ENCODE data around the gene DDIT3. TPM values are rescaled to one million over a fixed set of nuclear protein-coding genes. Genes with fewer than 3 reads are reported as not detected.
"Not testable (repeated sequence)": the region's sequence is repeated elsewhere in the genome, so short reads cannot be mapped to it uniquely, and the experiment has no call there.

DDIT3 gene, protein sequence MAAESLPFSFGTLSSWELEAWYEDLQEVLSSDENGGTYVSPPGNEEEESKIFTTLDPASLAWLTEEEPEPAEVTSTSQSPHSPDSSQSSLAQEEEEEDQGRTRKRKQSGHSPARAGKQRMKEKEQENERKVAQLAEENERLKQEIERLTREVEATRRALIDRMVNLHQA
- 10 to 100 TPM; 20.0 to 31.7 TPM for total RNA-seq
- long read RNA-seq, transcript DDIT3-201 (4 exons, 906 nt), result major isoform, 6 of 8 reads
- long read RNA-seq, partial matches to known transcripts, result 0 of 8 reads
- long read RNA-seq, other reads (novel, unspliced or antisense), result 0 of 8 reads

DNA sequence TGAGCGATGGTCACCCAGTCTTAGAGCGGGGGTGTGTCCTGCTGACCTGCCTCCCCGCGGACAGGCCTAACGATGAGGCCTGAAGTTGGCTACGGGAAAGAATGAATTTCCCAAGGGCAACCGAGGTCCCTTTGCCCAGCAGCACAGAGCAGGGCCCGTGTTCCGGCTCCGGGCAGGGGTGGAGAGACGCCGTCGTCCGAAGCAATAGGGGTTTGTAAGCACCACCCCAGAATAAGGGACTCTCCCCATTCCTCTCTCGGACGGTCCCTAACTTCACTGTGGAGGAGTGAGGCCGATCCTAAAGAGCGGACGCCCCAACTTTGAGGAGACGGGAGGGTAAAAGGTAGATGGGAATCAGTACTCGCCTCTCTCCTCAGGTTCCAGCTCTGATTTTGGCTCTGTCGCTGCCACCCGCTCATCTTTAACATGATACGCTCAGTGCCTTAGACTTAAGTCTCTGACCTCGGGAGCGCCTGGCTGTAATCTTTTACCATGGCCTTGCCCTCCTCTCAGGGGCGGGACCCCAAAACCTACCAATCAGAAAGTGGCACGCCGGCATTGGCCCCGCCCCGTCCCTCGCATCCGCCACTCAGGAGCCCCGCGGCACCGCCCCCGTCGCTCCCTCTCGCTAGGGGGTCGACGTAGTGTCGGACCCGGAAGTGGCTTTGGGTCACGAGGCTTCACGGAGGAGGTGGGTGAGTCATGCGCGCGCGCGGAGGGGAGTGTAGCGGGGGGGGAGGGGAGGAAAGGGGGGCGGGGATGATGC lies at the start of gene DDIT3:
TSS of gene DDIT3 (minus strand) at position 462 of the 766 bp plus-strand sequence. CDS start 3,108 bp downstream, outside the sequence.
- intact Hi-C loops (cut with DNase I), result no loop called here
- DNase-seq (peak; percentile 100), ATAC-seq (peak; percentile 84 to 89)

DNA sequence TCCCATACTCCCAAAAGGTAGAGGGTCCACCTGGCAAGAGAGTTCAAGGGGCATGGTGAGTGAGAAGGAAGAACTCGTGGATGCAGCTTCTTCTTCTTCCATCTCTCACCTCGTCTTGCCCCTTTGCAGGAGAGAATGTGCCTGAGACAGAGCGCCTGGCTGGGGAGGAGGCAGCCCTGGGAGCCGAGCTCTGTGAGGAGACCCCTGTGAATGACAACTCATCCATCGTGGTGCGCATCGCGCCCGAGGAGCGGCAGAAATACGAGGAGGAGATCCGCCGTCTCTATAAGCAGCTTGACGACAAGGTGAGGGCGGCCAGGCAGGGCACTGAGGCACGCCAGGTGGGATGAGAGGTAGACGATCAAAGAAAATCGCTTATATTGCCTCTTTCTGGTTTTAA lies 49.5 kb upstream of the DDIT3 start:
- intact Hi-C loops (cut with DNase I), result no loop called here
- no peak for ATAC-seq
- DNase-seq, result no peak

DNA sequence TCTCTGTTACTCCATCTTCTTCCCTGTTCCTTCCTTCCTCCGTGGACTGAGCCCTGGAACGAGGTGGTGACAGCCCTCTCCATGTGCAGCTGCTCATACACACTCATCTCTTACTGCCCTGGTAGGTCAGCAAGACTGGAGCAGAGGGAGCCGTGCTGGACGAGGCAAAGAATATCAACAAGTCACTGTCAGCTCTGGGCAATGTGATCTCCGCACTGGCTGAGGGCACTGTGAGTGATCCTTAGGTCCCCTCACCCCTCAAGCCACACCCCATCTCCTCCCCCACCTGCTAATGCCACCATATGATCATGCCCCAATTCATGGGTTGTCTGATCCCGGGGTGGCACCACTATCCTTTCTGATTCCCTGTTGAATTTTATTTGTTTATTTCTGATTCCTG lies 48.5 kb upstream of the DDIT3 start:
- ATAC-seq (no peak), DNase-seq (no peak)
- intact Hi-C loops (cut with DNase I), result no loop called here

DNA sequence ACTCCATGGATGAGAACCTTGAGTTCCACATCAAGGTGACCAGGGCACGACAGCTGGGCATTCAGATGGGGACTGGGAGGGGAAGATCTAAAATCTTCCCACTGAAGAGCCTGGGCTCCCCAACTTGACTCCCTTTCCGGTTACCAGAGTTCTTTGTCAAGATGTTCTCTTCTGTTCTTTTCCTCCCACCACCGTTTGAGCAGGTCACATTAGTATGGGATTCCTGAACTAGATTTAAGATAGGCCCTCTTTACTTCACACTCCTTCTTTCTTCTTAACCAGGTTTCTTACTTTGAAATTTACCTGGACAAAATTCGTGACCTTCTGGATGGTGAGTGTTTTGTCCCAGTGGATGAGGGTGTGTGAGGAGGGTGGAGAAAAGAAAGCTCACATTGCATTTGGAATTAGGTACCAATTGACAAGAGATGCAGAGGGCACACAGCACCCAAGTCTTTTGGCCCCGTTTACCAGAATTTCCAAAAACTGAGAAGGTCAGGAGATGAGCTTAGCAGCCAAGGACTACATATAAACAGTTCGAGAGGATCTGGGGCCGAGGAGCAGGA lies 43.9 kb upstream of the DDIT3 start:
- no peak for DNase-seq
- intact Hi-C loops (cut with DNase I), result no loop called here
- ATAC-seq, result no peak

DNA sequence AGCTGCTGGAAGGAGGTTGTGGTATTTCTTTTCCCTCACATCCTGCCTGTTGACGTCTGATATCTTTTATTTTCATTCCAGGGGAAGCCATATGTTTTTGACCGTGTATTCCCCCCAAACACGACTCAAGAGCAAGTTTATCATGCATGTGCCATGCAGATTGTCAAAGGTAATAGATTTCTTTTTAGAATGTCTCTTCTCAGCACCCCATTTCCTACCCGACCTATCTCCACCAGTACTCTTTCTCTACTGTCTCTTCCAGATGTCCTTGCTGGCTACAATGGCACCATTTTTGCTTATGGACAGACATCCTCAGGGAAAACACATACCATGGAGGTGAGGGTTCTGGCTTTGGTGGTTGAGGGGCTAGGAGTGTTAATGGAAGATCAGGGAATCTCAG lies 43.0 kb upstream of the DDIT3 start:
- ATAC-seq, result no peak
- no peak for DNase-seq
- intact Hi-C loops (cut with DNase I), result no loop called here

DNA sequence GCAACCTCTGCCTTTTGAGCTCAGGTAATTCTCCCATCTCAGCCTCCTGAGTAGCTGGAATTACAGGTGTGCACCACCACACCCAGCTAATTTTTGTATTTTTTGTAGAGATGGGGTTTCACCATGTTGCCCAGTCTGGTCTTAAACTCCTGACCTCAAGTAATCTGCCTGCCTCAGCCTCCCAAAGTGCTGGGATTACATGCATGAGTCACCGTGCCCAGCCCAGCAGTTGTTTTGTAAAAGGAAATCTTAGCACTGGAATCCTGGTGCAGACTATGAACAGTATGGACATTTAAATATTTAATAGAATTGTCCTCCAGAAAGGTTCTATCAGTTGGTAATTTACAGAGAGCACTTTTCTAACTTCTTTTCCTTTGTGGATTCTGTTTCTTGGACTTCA lies 40.8 kb upstream of the DDIT3 start:
- intact Hi-C loops (cut with DNase I); ATAC-seq; DNase-seq: not testable (repeated sequence)

DNA sequence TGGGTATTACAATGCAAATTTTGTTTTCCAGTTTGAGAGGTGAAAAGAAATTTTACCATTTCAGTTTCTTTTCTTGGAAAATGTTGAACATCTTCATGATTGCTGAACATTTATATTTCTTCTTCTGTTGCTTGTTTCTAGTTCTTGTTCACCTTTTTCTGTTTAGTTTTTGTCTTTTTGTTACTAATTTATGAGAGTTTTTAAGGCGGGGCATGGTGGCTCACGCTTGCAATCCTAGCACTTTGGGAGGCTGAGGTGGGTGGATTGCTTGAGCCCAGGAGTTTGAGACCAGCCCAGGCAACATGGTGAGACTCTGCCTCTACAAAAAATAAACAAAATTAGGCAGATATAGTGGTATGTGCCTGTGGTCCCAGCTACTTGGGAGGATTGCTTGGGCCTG lies 40.2 kb upstream of the DDIT3 start:
- ATAC-seq, result no peak
- no peak for DNase-seq
- intact Hi-C loops (cut with DNase I), result no loop called here

DNA sequence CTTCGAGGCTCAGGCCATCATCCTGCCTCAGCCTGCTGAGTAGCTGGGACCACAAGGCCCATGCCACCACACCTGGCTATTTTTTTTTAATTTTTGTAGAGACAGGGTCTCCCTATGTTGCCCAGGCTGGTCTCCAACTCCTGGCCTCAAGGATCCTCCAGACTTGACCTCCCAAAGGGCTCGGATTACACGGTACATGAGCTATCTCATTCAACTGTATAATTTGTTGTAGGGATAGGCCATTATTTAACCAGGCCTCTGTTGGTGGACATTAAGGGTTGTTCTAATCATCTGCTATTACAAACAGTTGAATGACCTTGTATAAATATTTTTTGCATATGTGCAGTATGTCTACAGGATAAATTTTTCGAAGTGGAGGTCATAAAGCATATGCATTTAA lies 38.5 kb upstream of the DDIT3 start:
- ATAC-seq (no peak), DNase-seq (no peak)
- intact Hi-C loops (cut with DNase I), result no loop called here

DNA sequence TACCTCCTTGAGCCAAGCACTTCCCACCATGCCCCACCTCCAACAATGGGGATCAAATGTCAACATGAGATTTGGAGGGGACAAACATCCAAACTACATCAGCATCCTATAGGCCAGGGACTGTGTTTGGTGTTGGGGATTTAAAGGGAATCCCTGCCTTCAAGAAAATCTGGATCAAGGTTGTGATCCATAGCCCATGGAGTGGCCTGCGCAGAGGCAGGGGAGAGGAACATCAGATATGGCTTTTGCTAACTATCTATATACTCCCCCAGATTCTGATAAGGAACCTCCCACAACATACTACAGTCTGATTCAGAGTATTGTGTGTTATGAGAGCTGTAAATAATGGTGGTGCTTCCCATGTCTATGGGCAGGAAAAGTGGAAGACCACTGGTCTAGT lies 34.6 kb upstream of the DDIT3 start:
- ATAC-seq, result no peak
- DNase-seq, result no peak
- intact Hi-C loops (cut with DNase I), result no loop called here

DNA sequence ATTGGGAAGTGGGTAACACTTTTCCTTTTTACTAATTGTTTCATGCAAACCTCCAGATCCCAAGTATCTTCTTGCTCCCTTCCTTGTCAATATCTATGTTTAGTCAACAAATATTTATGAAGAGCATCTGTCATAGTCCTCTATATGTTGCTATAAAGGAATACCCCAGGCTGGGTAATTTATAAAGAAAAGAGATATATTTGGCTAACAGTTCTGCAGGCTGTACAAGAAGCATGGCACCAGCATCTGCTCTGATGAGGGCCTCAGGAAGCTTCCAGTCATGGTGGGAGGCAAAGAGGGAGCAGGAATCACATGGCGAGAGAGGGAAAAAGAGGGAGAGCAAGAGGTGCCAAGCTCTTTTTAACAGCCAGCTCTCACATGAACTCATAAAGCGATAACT lies 34.1 kb upstream of the DDIT3 start:
- DNase-seq (no peak), ATAC-seq (no peak)
- intact Hi-C loops (cut with DNase I), result no loop called here

DNA sequence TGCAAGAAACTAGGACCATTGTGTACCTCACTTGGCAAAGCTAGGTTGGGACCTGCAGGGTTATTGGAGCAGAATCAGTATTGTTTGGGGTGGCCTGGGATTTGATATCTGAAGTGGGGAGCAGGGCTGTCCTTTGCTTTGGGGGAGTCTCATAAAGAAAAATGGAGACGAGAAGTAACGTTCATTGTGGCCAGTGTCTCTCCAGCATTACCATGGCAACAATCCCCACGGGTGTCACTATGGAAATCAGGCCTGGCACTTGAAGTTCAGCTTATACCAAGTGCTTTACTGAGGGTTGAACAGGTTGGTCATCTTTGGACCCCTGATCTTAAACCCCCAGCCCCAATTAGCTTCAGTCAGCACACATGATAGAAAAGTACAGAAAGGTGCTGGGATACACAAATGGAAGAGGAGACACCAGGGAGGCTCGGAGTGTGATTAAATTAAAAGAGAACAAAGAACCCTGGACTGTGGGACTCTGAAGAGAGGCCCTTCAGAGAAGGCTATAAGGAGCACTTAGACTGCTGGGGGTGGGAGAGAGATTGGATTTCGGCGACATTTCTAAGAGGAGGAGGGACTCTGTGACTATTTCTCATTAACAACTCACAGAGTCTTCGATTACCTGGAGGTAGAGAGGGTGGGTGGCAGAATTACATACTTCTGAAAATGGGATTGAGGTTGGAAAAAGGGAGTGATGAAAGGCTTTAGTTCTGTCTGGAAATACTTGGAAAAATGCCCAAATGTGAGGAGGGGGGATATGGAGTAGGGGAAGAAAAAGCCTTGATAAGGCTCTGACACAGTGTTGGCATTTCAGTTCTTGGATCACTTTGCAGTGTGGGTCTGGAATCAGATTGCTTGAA lies 33.3 kb upstream of the DDIT3 start:
- no peak for DNase-seq
- intact Hi-C loops (cut with DNase I), result no loop called here
- ATAC-seq, result no peak

DNA sequence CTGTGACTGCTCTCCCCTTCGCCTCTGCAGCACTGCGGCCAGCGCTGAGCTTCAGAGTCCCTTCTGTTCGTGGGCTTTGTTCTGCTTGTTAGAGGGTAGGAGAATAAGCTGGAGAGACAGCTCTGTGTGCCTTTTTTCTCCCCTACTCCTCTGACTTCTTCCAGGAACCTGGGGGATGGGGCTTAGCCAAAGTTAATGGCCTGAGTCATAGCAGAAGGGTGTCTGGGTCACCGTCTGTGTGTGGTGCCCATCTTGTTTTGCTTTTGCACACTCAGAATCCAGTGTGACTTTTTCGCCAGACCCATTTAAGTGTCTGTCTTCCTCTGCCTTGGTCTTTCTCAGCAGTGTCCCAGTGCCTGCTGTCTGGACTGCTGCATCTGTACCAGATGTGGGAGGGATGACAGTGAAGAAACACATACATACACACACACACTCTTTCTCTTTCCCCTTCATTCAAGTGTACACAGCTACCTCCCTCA lies 32.6 kb upstream of the DDIT3 start:
- intact Hi-C loops (cut with DNase I), result no loop called here
- DNase-seq (no peak), ATAC-seq (no peak)

DNA sequence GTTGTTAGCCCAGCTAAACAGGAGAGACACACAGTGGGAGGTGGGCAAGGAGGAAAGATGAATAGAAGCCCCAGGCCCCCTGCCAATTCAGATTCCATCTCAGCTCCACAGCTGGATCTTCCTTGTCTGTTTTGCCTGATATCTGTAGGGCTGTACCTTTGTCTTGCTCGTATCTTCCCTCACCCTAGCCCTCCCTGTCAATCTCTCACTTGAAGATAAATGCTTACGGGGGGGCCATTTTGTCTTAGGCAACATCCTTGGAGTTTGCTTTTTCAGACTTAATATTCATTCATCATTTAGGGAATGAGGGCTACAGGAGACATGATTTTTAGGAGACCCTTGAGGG lies 32.0 kb upstream of the DDIT3 start:
- no peak for DNase-seq
- no peak for ATAC-seq
- intact Hi-C loops (cut with DNase I), result no loop called here

DNA sequence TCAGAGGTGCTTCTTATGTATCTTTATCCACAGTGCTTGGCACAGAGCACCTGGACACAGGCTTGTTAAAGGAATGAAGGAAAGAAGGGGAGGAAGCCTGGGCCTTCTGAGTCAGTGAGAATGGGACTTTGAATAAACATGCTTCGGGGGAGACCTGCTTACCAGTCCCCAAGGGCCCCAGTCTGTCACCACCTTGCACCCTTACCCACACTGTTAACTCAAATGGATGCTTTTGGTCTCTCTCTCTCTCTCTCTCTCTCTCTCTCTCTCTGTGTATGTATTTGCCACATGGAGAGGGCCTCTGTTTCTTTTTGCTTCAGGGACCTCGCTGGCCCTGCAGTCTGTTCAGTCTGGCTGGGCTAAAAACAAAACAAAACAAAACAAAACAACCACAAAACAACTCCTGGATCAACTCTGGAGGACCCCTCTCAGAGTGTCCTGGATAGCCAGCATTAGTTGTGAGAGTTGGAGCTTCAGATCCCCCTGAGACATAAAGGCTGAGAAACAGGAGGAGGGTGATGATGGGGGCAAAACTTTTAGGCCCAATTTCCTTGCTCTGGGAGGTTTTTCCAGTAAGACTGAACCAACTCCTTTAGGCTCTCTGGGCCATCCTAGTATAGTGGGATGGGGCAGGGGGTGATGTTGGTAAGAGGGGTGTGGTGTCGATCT lies 31.5 kb upstream of the DDIT3 start:
- intact Hi-C loops (cut with DNase I), result no loop called here
- ATAC-seq (no peak), DNase-seq (no peak)

DNA sequence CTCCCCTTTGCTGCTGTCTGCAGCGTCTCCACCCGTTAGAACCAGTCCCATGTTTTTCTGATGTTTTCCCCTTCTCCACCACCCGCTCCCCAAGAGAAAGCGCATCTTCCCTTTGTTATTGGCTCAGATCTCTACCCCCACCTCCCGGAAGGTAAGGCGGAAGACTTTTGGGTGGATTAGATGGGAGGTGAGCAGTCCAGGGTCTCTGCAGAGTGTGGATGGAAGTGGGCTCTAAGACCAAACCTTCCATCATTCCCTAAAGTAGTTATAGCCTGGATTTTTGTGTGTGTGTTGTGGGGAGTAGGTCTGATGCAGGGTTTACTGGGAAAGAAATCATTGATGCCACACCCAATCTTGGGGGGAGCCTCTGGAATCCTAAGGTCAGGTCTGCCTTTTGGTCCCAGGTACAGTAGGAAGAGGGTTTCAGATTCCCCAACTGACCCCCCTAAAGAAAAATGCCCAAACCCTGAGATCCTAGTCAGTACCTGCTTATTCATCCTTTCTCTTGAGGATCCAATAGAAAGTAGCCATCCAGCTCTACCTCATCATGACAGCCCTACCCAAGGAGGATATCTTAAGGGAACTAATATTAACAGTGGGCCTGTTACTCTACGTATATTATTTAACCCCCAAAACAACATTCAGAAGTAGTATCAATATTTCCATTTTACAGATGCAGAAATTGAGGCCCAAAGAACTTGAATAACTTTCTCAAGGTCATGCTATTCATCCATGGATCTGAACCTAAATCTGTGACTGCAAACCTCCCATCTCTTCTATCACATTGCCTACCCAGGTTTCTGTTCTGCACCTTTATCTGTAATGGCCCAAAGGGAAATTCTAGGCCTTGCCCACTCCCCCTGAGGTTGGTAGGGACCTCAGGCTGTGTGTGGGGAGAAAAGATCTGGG lies 30.6 kb upstream of the DDIT3 start:
- no peak for ATAC-seq
- intact Hi-C loops (cut with DNase I), result no loop called here
- DNase-seq, result no peak

DNA sequence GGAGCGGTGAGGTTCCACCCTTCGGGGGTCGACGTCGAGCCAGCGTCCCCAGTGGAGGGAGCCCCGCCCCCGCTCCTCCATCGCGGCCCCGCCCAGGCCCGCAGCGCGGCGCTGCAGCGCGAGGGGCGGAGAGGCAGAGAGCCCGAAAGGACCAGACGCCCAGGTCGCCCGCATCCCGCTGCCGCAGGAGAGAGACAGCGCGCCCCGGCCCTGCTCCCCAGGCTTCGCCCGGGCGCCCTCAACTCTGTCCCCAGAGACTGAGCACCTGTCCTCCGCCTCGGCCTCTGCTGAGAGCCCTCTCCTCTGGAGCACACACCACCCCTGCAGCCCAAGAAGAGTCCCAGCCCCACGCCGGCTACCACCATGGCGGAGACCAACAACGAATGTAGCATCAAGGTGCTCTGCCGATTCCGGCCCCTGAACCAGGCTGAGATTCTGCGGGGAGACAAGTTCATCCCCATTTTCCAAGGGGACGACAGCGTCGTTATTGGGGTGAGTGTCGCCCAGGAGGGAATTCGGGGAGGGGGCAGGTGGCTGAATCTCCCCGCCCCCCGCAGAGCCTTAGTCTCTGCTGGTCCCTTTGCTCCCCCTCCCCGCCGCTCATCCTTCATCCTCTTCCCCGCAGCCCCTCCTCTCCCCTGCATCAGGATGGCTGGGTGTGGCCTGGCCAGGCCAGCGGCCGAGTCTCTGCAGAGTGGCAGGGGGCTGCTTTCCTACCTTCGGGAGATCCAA lies 29.8 kb upstream of the DDIT3 start, which contains the start of gene KIF5A:
TSS of gene KIF5A (plus strand) at position 136 of the 732 bp plus-strand sequence. CDS start at position 364, 228 bp downstream.
- intact Hi-C loops (cut with DNase I), result no loop called here
- DNase-seq, result no peak
- ATAC-seq, result peak in 1 of 2 donors; percentile 4

DNA sequence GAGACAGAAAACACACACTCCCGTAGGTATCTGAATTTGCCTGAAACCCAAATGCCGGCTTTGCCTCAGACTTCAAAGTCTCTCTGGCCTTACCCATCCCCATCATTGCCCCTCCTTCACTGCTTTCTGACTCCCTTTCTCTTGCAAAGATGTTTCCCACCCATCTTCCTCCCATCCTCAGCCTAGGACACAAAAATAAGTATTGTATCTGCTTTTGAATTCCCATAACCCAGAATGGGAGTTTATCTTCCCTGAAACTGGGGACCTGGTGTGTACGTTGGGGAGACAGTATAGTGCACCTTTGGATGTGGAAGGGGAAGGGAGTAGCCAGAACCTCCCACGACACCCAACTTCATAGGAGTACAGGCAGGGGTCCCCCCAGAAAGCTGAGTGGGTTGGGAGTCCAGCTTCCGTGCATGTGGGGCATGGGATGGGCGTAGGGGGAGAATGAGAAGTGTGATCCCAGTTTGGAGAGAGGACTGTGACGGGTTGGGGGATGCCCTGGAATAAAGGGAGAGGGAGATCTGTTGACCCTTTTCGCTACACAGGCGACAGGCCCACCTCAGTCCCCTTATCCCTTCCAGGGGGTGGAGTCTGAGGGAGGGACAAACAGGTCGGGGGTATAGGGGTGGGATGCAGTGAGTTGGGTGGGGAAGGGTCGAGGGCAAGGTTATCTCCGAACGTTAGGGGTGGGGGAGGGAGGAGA lies 29.0 kb upstream of the DDIT3 start:
- ATAC-seq (no peak), DNase-seq (no peak)
- intact Hi-C loops (cut with DNase I), result no loop called here

Data from left cardiac atrium (tissue), 4 donors.